ENCODE results near the gene RAE1.

RAE1 gene

GRCh38 chr20:57372157-57372556 lies 21.1 kb downstream of the RAE1 start:
- DNase-seq (ENCODE audit: low read depth) = no peak

DNA sequence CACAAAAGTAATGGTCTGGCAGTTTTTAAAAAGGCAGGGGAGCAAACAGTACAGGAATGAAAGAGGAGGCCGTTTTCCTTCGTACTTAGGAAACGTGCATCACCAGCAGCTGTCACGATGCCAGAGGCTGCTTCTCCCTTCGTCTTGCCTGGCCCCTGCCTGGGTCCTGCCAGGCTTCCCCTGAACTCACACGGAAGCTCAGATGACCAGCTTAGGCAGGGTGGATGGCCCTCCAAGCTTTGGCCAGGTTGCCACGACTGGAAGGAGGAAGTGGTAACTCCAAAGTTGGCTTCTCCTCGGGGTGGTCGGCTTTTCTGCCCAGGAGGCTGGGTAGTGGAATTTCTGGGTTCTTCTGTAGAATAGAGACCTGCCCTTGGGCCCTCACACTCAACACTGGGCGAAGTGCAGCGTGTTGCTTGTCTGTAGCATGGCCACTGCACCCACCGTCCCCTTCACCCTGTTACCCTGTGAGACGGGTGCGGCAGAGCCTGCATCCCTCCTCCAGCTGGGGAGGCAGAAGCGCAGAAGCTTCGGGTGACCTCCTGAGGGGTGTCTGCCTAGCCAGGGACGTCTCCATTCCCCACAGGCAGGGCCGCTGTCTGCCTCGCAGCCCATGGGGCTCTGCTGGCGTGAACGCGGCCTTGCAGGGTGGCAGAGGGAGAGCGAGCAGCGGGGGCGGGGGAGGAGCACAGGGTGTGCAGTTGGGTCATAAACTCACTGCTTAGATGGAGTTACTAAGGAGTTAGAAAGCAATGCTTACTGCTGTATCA lies 21.7 kb downstream of the RAE1 start:
- DNase-seq (ENCODE audit: low read depth) = no peak

- DNase-seq (ENCODE audit: low read depth) = no peak
Observed at GRCh38 chr20:57374343-57374930, 23.4 kb downstream of the RAE1 start.

DNA sequence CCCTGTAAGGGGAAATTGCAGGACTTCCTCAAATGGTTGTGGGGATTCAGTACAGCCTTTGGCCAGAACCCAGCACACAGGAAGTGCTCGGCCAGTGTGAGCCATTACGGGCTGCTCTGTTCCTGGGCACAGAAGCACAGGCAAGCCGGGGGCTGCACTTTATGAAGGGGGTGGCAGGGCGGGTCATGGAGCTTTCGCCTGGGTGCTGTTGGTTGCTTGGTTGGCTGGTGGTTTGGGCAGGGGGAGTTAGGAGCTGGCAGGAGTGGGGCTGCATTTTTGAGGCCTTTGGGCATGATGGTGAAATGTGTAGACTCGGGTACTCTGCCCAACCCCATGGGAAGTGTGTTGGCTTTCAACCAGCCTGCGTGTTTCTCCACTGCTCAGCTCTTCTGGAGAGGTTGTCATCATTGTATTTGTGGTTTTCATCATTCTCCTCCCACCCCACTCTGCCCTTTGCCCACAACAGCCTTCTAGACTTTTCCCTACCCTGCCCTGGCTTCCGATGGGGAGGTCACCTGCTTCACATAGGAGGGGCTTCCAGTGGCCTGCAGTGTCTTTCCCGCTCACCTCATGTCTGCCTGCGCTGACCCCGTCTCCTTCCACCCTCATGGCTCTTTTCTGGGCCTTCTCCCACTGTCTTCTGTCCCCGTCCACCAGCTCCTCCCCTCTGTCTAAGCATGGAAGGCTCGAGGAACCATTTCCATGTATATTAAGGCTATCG lies 24.0 kb downstream of the RAE1 start:
- DNase-seq (ENCODE audit: low read depth) = peak; percentile 36

GRCh38 chr20:57375652-57376230 lies 24.7 kb downstream of the RAE1 start:
- DNase-seq (ENCODE audit: low read depth) = no peak

- DNase-seq (ENCODE audit: low read depth) = no peak
Observed at GRCh38 chr20:57377350-57377749, 26.3 kb downstream of the RAE1 start.

- DNase-seq (ENCODE audit: low read depth) = no peak
Observed at GRCh38 chr20:57378107-57378506, 27.1 kb downstream of the RAE1 start.

DNA sequence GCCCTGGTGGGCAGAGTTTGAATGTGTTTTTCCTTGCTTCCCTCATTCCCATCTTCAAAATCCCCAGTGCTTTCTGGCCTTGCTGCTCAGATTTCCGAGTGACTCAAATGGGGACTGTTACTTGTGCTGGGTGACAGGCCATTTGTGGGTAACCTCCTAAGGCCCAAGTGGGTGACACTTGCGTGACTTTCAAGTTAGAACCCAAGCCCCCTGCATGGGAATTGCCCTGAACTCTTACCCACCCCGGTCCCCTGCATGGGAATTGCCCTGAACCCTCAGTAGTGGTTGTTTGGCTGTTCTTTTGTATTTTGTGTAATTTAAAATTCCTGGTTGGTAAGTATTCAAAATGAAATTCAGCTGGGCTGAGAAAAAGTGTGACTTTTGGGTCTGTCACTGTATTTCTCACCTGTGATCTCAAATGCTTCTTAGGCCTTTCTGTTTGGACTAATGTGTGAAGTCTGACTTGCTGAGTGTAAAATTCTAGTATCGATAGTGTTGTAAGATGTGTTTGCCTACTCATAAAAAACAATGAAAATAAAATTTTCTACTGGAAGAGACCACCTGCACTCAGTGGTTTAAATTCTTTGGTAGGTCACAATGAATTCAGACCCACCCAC lies 27.7 kb downstream of the RAE1 start:
- DNase-seq (ENCODE audit: low read depth) = no peak

DNA sequence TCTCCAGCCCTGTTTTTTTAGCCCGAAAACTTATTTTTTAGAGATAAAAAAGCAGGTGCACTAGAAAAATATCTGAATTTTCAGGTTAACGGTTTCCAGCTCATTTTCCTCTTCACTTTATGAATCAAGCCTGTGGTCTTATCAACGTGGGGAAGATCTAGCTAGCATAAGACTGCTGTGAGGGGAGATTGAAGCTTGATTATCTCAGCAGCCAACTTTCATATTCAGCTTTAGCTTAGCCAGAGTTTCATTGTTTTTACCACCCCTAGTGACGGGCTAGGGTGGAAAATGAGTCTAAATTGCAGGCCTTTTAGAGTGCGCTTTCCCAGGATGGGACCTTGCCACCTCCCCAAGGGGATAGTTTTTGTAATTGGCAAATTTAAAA lies 28.2 kb downstream of the RAE1 start:
- DNase-seq (ENCODE audit: low read depth) = no peak

- no peak for DNase-seq (ENCODE audit: low read depth)
Observed at GRCh38 chr20:57380081-57380750, 29.2 kb downstream of the RAE1 start.

GRCh38 chr20:57381596-57382503 lies 30.8 kb downstream of the RAE1 start:
- DNase-seq (ENCODE audit: low read depth) = peak; percentile 58

DNA sequence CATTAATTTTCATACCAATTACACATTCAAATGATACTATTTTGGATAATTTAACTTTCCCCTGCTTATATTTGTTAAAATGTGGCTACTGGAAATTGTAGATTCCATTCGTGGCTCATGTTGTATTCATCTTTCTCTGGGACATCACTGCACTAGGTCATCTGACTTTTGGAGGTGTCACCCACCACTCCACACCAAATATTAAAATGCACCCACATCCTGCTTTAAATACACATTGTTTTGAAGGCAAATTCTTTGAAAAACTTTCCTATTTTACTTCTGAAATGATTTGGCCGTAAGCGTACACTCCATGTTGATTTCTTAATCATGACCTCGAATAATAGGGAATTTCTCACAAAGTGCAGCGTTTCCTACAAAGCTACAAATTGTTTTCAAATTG lies 31.5 kb downstream of the RAE1 start:
- no peak for DNase-seq (ENCODE audit: low read depth)

DNA sequence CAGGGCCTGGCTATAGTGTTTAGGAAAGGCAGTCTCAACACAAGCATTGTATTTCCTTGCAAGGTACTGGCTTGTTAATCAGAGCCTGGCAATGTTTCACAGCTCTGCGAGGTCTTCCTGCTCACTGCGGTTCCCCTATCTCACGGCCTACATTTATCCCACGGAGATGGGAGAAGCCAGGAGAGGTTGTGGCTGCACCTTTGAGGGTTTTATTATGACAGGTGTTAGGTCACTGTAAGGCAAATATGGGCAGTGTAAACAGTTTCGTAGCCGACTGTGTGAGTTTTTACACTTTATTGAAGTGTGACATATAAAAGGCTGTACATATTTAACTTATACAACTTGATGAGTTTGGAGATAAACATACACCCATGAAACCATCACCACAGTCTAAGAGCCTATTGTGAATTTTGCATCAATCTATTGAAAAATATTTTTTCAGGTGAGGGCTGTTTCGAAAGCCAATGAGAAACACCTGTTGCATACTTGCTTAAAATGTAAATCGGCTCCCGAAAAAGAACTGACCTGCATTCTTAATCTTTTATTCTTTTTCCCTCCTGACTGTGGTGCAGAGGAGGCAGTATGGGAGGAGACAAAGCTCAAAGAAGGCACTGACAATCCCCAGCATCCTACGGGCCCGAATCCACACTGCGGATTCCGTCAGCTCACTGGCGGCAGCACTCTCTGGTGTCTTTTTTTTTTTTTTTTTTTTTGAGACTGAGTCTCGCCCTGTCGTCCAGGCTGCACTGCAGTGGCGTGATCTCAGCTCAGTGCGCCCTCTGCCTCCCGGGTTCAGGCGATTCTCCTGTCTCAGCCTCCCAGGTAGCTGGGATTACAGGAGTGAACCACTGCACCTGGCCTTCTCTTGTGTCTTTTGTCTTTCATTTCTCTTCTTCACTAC lies 32.6 kb downstream of the RAE1 start:
- no peak for DNase-seq (ENCODE audit: low read depth)

DNA sequence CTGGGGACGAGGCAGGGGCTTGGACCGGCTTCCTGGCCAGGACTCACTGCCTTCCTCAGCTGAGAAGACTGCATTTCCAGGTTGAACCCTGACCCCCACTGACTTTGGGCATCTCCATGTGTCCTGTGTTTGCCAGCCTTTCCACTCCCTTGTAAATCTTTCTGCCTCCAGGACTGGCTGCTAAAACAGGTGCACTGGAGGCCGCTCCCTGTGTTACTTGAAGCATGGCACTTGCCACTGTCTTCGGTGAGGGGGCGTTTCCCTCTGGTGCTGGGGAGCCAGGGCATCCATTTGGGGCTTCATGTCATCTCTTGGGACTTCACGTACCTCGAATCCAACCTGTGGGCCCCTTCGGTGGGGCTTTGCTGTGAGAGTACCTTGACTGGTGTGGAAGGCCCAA lies 33.4 kb downstream of the RAE1 start:
- no peak for DNase-seq (ENCODE audit: low read depth)

- DNase-seq (ENCODE audit: low read depth) = no peak
Observed at GRCh38 chr20:57384953-57385761, 34.1 kb downstream of the RAE1 start.

DNA sequence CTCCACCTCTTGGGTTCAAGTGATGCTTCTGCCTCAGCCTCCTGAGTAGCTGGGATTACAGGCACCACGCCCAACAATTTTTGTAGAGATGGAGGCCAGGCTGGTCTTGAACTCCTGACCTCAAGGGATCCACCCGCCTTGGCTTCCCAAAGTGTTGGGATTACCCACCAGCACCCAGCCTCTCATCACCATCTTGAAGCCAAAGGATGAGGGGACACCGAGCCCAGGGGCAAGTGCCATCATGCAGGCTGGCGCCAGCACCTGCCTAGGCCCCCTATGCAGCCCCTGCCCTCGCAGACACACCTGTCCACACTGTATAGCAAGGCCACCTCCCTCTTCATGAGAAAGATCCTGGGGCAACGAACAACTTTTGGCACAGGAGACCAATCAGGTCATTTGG lies 34.9 kb downstream of the RAE1 start:
- no peak for DNase-seq (ENCODE audit: low read depth)

DNA sequence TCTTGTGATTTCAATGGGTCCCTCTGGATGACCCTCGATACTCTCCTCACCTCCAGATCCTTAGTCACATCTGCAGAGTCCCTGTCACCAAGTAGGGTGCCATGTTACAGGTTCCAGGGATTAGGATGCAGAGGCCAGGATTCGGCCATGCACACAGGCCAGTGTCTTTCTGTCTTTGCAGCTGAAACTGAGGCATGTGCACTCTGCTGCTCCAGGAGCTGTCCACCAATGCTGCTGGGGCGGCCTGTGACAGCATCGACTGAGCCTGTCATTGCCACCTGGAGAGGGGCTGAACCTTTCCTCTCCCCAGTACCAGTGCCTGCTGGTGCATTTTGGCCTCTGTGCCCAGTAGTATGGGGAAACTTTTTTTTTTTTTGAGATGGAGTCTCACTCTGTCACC lies 35.7 kb downstream of the RAE1 start:
- no peak for DNase-seq (ENCODE audit: low read depth)

DNA sequence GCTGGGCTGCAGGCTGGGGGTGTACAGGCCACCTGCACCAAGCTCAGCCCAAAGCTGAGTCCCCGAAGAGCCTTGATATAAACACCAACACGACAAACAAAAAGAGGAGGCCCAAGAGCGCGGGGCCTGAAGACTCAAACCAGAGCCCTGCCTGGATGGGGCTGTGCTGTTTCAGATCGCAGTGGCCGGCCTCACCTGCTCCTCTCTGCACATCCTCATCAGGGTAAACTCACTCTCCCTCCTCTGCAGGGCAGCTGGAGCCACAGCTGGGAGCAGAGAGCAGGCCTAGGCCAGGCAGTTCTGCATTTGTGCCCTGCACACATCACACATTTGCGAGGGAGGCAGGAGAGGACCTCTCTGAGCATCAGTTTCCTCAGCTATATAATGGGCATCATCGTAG lies 36.4 kb downstream of the RAE1 start:
- DNase-seq (ENCODE audit: low read depth) = no peak

DNA sequence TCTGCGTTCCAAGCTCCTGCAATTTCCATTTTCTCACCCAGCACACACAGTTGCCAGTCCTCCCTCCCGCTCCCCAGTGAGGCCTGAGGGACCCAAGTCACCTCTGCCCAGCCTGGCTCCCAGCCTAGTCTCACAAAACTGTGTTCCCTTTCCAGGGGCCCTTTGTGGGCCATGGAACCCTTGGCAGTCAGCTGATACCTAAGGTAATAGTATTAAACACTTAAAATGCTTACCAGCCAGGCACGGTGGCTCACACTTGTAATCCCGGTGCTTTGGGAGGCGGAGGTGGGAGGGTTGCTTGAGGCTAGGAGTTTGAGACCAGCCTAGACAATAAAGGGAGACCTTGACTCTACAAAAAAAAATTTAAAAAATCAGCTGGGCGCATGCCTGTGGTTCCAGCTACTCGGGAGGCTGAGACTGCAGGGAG lies 36.9 kb downstream of the RAE1 start:
- no peak for DNase-seq (ENCODE audit: low read depth)
